GM06990 (cell line): ENCODE data around the gene SH3YL1.

Source experiments
- DNase-seq: peaks from one replicate; pipeline ENCODE4 v3.0.0-alpha.2; 2011; ENCODE audit not compliant: insufficient read length; ENCODE audit errors: extremely low read depth
- H3K27me3 ChIP-seq: replicated peaks from 2 replicates; pipeline ENCODE4 v1.6.0; 2011; ENCODE audit warnings: low read length; ENCODE audit not compliant: control insufficient read depth, insufficient read depth
- H3K36me3 ChIP-seq: 2 replicates; pipeline ENCODE4 v1.5.1; 2011; ENCODE audit warnings: low read length; ENCODE audit not compliant: control insufficient read depth, insufficient read depth
- H3K4me3 ChIP-seq: replicated peaks from 2 replicates; pipeline ENCODE4 v1.5.1; 2011; ENCODE audit warnings: low read depth, mild to moderate bottlenecking, control low read depth, low read length
- TF ChIP-seq, protein P1 (sequence below): IDR thresholded peaks from 2 replicates; pipeline ENCODE4 v1.5.1; 2011; ENCODE audit warnings: low read length, control low read depth, mild to moderate bottlenecking, inconsistent platforms; ENCODE audit not compliant: insufficient read depth, poor library complexity, severe bottlenecking

Gene SH3YL1

DNA sequence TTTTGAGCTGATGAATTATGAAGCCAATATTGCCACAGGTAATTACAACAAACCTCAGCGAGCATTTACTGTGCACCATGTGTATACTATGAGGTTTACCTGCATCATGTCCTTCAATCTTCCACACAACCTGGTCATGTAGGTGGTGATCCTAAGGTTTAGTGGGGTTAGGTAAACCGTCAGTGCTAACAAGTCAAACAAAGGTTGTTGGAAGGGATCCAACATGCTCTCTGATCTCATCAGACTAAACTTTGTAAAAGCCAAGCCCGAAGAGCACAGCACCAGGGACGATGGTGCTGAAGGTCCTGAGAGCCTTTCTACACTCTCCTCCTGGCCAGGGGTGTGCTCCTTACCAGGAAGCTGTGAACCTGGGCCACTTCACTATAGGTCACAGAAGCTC is 29.4 kb downstream of the SH3YL1 start:
- Histone ChIP-seq H3K4me3 (no peak overlapping the region), H3K36me3 (no peaks in the 10 kb centered on the region), H3K27me3 (no peaks in the 10 kb centered on the region)
- TF ChIP-seq, protein P1, sequence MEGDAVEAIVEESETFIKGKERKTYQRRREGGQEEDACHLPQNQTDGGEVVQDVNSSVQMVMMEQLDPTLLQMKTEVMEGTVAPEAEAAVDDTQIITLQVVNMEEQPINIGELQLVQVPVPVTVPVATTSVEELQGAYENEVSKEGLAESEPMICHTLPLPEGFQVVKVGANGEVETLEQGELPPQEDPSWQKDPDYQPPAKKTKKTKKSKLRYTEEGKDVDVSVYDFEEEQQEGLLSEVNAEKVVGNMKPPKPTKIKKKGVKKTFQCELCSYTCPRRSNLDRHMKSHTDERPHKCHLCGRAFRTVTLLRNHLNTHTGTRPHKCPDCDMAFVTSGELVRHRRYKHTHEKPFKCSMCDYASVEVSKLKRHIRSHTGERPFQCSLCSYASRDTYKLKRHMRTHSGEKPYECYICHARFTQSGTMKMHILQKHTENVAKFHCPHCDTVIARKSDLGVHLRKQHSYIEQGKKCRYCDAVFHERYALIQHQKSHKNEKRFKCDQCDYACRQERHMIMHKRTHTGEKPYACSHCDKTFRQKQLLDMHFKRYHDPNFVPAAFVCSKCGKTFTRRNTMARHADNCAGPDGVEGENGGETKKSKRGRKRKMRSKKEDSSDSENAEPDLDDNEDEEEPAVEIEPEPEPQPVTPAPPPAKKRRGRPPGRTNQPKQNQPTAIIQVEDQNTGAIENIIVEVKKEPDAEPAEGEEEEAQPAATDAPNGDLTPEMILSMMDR = no peak
- DNase-seq = no peak

GRCh38 chr2:233030-233429 is 30.8 kb downstream of the SH3YL1 start:
- no peaks in the 10 kb centered on the region for H3K27me3 ChIP-seq
- no peak overlapping the region for H3K4me3 ChIP-seq
- H3K36me3 ChIP-seq = no peaks in the 10 kb centered on the region
- DNase-seq = no peak
- TF ChIP-seq, protein P1 = no peak

- TF ChIP-seq, protein P1 = no peak
- H3K36me3 ChIP-seq = no peaks in the 10 kb centered on the region
- no peaks in the 10 kb centered on the region for H3K27me3 ChIP-seq
- no peak for DNase-seq
- no peak overlapping the region for H3K4me3 ChIP-seq
Observed at GRCh38 chr2:231521-232185, 32.2 kb downstream of the SH3YL1 start.

- no peak for DNase-seq
- Histone ChIP-seq H3K36me3 (no peaks in the 10 kb centered on the region; the same call in 1 of the 2 replicates), H3K27me3 (no peaks in the 10 kb centered on the region), H3K4me3 (no peak overlapping the region)
- TF ChIP-seq, protein P1 = no peak
Observed at GRCh38 chr2:228518-229278, 35.1 kb downstream of the SH3YL1 start.

GRCh38 chr2:228115-228514 is 35.7 kb downstream of the SH3YL1 start:
- no peaks in the 10 kb centered on the region for H3K27me3 ChIP-seq
- no peak for DNase-seq

More at GRCh38 chr2:228115-228514, 35.7 kb downstream of the SH3YL1 start:
- Histone ChIP-seq H3K4me3 (no peak overlapping the region), H3K36me3 (no peaks in the 10 kb centered on the region; the same call in 1 of the 2 replicates)
- TF ChIP-seq, protein P1 = no peak
